Erythroblast (primary cell): ENCODE data around the gene CELA1.

Source experiments
- GATA1 ChIP-seq: IDR thresholded peaks from 2 replicates; pipeline ENCODE4 v1.6.1; 2011; ENCODE audit warnings: low read depth, mild to moderate bottlenecking, control low read depth, low read length, moderate library complexity
- POLR2A ChIP-seq: IDR thresholded peaks from 2 replicates; pipeline ENCODE4 v1.6.1; 2011; ENCODE audit warnings: mild to moderate bottlenecking, low read length

DNA sequence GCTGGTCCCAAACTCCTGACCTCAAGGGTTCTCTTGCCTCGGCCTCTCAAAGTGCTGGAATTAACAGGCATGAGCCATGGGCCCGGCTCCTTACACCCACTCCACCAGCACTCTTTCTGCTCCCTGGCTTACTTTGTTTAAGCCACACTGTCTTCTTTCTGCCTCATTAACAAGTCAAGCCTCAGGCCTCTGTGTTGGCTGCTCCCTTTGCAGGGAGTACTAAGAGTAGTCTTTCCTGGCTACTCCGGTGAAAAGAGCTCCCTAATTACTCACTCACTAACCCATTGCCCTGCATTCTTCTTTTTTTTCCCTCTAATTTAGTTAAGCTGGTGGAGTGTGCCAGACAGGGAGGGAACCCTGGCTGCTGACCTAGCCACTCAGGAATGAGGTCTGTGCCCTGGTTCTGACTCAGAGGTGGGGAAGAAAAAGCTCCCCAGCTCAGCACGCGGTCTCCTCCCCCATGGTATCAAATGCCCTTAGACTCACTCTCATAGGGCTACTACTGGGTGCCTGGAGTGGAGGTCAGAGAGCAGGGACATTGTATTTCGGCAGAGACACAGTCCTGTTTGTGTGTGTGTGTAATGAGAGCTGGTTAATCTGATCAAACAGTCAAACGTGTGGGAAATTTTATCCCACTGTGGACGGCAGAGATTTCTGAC, 24.9 kb upstream of the CELA1 start:
- TF ChIP-seq POLR2A (no peak), GATA1 (no peak)
